ENCODE data around the gene ROR2.
A peak's percentile ranks its signal among the peaks of the same experiment; 100 is the strongest.

ROR2 gene

GRCh38 chr9:91921371-91921770 lies 28.7 kb downstream of the ROR2 start:
- Histone ChIP-seq H3K23ac (ENCODE audit: low read depth, low read length, poor library complexity) (no peak overlapping the region), H3K18ac (ENCODE audit: low read length) (no peak overlapping the region), H3K4ac (ENCODE audit: low read length) (no peak overlapping the region), H2AFZ (ENCODE audit: low read length) (no peak overlapping the region), H3K36me3 (replicated peaks in 1 of 2; ENCODE audit: control insufficient read depth in 2 of 2, insufficient read depth in 2 of 2, low read length in 2 of 2) (peaks cover 6 to 7% of the 10 kb centered on the region in 2 donors), H2BK15ac (ENCODE audit: low read length) (no peak overlapping the region), H3K9me3 (replicated peaks in 1 of 2; ENCODE audit: control insufficient read depth in 2 of 2, insufficient read depth in 1 of 2, low read depth in 1 of 2, low read length in 2 of 2) (no peaks in the 10 kb centered on the region), H2BK12ac (ENCODE audit: low read length) (no peak overlapping the region), H4K8ac (ENCODE audit: low read depth, low read length) (no peak overlapping the region), H3K4me3 (ENCODE audit: low read length in 2 of 2) (no peak overlapping the region), H3K27ac (replicated peaks; ENCODE audit: low read length) (no peak overlapping the region), H3K27me3 (ENCODE audit: control insufficient read depth in 3 of 3, insufficient read depth in 3 of 3, low read depth in 1 of 3, low read length in 3 of 3) (no peaks in the 10 kb centered on the region), H3K4me1 (ENCODE audit: control insufficient read depth in 2 of 2, insufficient read depth in 1 of 2, low read depth in 1 of 2, low read length in 2 of 2) (peaks cover 0 to 19% of the 10 kb centered on the region in 2 donors), H3K79me1 (ENCODE audit: low read depth, low read length) (peaks cover 3% of the 10 kb centered on the region), H4K91ac (ENCODE audit: low read depth, low read length, poor library complexity) (no peak overlapping the region), H3K4me2 (ENCODE audit: insufficient read depth, low read length, poor library complexity, severe bottlenecking) (no peak overlapping the region), H3K14ac (ENCODE audit: low read length) (no peak overlapping the region), H3K9ac (ENCODE audit: low read depth, low read length, poor library complexity) (no peak overlapping the region), H2BK5ac (ENCODE audit: low read length) (no peak overlapping the region), H2AK5ac (ENCODE audit: low read depth, low read length) (no peak overlapping the region), H2BK120ac (ENCODE audit: low read depth, low read length) (no peak overlapping the region)
- WGBS, 2 donors (ENCODE audit: extremely low coverage in 2 of 2, insufficient read length in 2 of 2, insufficient replicate concordance in 1 of 2): no CpG with 5 or more reads among the region's 9 CpGs
- no peak for DNase-seq (ENCODE audit: low spot score)

GRCh38 chr9:91920630-91921350 lies 29.2 kb downstream of the ROR2 start:
- DNase-seq (ENCODE audit: low spot score): no peak
- Histone ChIP-seq H3K4me3 (ENCODE audit: low read length in 2 of 2) (no peak overlapping the region), H3K36me3 (replicated peaks in 1 of 2; ENCODE audit: control insufficient read depth in 2 of 2, insufficient read depth in 2 of 2, low read length in 2 of 2) (peaks cover 6 to 8% of the 10 kb centered on the region in 2 donors), H2BK5ac (ENCODE audit: low read length) (no peak overlapping the region), H3K9ac (ENCODE audit: low read depth, low read length, poor library complexity) (no peak overlapping the region), H3K4me1 (ENCODE audit: control insufficient read depth in 2 of 2, insufficient read depth in 1 of 2, low read depth in 1 of 2, low read length in 2 of 2) (peaks cover 0 to 19% of the 10 kb centered on the region in 2 donors), H3K14ac (ENCODE audit: low read length) (no peak overlapping the region), H3K27ac (replicated peaks; ENCODE audit: low read length) (no peak overlapping the region), H3K27me3 (ENCODE audit: control insufficient read depth in 3 of 3, insufficient read depth in 3 of 3, low read depth in 1 of 3, low read length in 3 of 3) (no peaks in the 10 kb centered on the region), H3K4ac (ENCODE audit: low read length) (no peak overlapping the region), H2BK15ac (ENCODE audit: low read length) (no peak overlapping the region), H3K9me3 (replicated peaks in 1 of 2; ENCODE audit: control insufficient read depth in 2 of 2, insufficient read depth in 1 of 2, low read depth in 1 of 2, low read length in 2 of 2) (no peaks in the 10 kb centered on the region), H3K18ac (ENCODE audit: low read length) (peak overlapping the region; percentile 79), H2AFZ (ENCODE audit: low read length) (no peak overlapping the region), H2BK12ac (ENCODE audit: low read length) (no peak overlapping the region), H3K79me1 (ENCODE audit: low read depth, low read length) (peaks cover 3% of the 10 kb centered on the region), H3K23ac (ENCODE audit: low read depth, low read length, poor library complexity) (no peak overlapping the region), H2BK120ac (ENCODE audit: low read depth, low read length) (no peak overlapping the region), H2AK5ac (ENCODE audit: low read depth, low read length) (no peak overlapping the region), H3K4me2 (ENCODE audit: insufficient read depth, low read length, poor library complexity, severe bottlenecking) (no peak overlapping the region), H4K8ac (ENCODE audit: low read depth, low read length) (no peak overlapping the region), H4K91ac (ENCODE audit: low read depth, low read length, poor library complexity) (no peak overlapping the region)
- no CpG with 5 or more reads among the region's 6 CpGs for WGBS, 2 donors (ENCODE audit: extremely low coverage in 2 of 2, insufficient read length in 2 of 2, insufficient replicate concordance in 1 of 2)

GRCh38 chr9:91919621-91920020 lies 30.4 kb downstream of the ROR2 start:
- no peak overlapping the region for H3K9ac ChIP-seq (ENCODE audit: low read depth, low read length, poor library complexity)
- WGBS, 2 donors (ENCODE audit: extremely low coverage in 2 of 2, insufficient read length in 2 of 2, insufficient replicate concordance in 1 of 2): no CpG with 5 or more reads among the region's 5 CpGs
- H3K18ac ChIP-seq (ENCODE audit: low read length): no peak overlapping the region
- H3K4ac ChIP-seq (ENCODE audit: low read length): no peak overlapping the region
- no peak overlapping the region for H2BK120ac ChIP-seq (ENCODE audit: low read depth, low read length)
- no peaks in the 10 kb centered on the region for H3K9me3 ChIP-seq (replicated peaks in 1 of 2; ENCODE audit: control insufficient read depth in 2 of 2, insufficient read depth in 1 of 2, low read depth in 1 of 2, low read length in 2 of 2)
- no peak overlapping the region for H3K14ac ChIP-seq (ENCODE audit: low read length)
- no peak overlapping the region for H3K4me2 ChIP-seq (ENCODE audit: insufficient read depth, low read length, poor library complexity, severe bottlenecking)
- no peak overlapping the region for H3K27ac ChIP-seq (replicated peaks; ENCODE audit: low read length)
- no peak overlapping the region for H2BK15ac ChIP-seq (ENCODE audit: low read length)
- H3K23ac ChIP-seq (ENCODE audit: low read depth, low read length, poor library complexity): no peak overlapping the region
- no peak overlapping the region for H4K8ac ChIP-seq (ENCODE audit: low read depth, low read length)
- no peak for DNase-seq (ENCODE audit: low spot score)
- H2AK5ac ChIP-seq (ENCODE audit: low read depth, low read length): no peak overlapping the region
- peaks cover 0 to 19% of the 10 kb centered on the region in 2 donors for H3K4me1 ChIP-seq (ENCODE audit: control insufficient read depth in 2 of 2, insufficient read depth in 1 of 2, low read depth in 1 of 2, low read length in 2 of 2)
- H3K4me3 ChIP-seq (ENCODE audit: low read length in 2 of 2): no peak overlapping the region
- H2AFZ ChIP-seq (ENCODE audit: low read length): no peak overlapping the region
- no peaks in the 10 kb centered on the region for H3K27me3 ChIP-seq (ENCODE audit: control insufficient read depth in 3 of 3, insufficient read depth in 3 of 3, low read depth in 1 of 3, low read length in 3 of 3)
- no peaks in the 10 kb centered on the region for H3K79me1 ChIP-seq (ENCODE audit: low read depth, low read length)
- H2BK5ac ChIP-seq (ENCODE audit: low read length): no peak overlapping the region
- peaks cover 6 to 16% of the 10 kb centered on the region in 2 donors for H3K36me3 ChIP-seq (replicated peaks in 1 of 2; ENCODE audit: control insufficient read depth in 2 of 2, insufficient read depth in 2 of 2, low read length in 2 of 2)
- H2BK12ac ChIP-seq (ENCODE audit: low read length): no peak overlapping the region
- no peak overlapping the region for H4K91ac ChIP-seq (ENCODE audit: low read depth, low read length, poor library complexity)

GRCh38 chr9:91917436-91917835 lies 32.6 kb downstream of the ROR2 start:
- Histone ChIP-seq H2BK15ac (ENCODE audit: low read length) (no peak overlapping the region), H2BK12ac (ENCODE audit: low read length) (no peak overlapping the region)

More at GRCh38 chr9:91917436-91917835, 32.6 kb downstream of the ROR2 start:
- no peak overlapping the region for H3K27ac ChIP-seq (replicated peaks; ENCODE audit: low read length)
- H3K4me1 ChIP-seq (ENCODE audit: control insufficient read depth in 2 of 2, insufficient read depth in 1 of 2, low read depth in 1 of 2, low read length in 2 of 2): peaks cover 0 to 12% of the 10 kb centered on the region in 2 donors
- no peak overlapping the region for H3K4me2 ChIP-seq (ENCODE audit: insufficient read depth, low read length, poor library complexity, severe bottlenecking)
- H3K9me3 ChIP-seq (replicated peaks in 1 of 2; ENCODE audit: control insufficient read depth in 2 of 2, insufficient read depth in 1 of 2, low read depth in 1 of 2, low read length in 2 of 2): no peaks in the 10 kb centered on the region
- H3K18ac ChIP-seq (ENCODE audit: low read length): no peak overlapping the region
- no peak overlapping the region for H4K91ac ChIP-seq (ENCODE audit: low read depth, low read length, poor library complexity)
- WGBS, 2 donors (ENCODE audit: extremely low coverage in 2 of 2, insufficient read length in 2 of 2, insufficient replicate concordance in 1 of 2): no CpG with 5 or more reads among the region's 7 CpGs
- no peak overlapping the region for H2BK5ac ChIP-seq (ENCODE audit: low read length)
- H3K36me3 ChIP-seq (replicated peaks in 1 of 2; ENCODE audit: control insufficient read depth in 2 of 2, insufficient read depth in 2 of 2, low read length in 2 of 2): peaks cover 0 to 13% of the 10 kb centered on the region in 2 donors
- no peaks in the 10 kb centered on the region for H3K79me1 ChIP-seq (ENCODE audit: low read depth, low read length)
- no peak overlapping the region for H3K23ac ChIP-seq (ENCODE audit: low read depth, low read length, poor library complexity)
- H4K8ac ChIP-seq (ENCODE audit: low read depth, low read length): no peak overlapping the region
- H2AFZ ChIP-seq (ENCODE audit: low read length): no peak overlapping the region
- no peak overlapping the region for H3K4ac ChIP-seq (ENCODE audit: low read length)
- H2BK120ac ChIP-seq (ENCODE audit: low read depth, low read length): no peak overlapping the region
- no peaks in the 10 kb centered on the region for H3K27me3 ChIP-seq (ENCODE audit: control insufficient read depth in 3 of 3, insufficient read depth in 3 of 3, low read depth in 1 of 3, low read length in 3 of 3)
- H3K4me3 ChIP-seq (ENCODE audit: low read length in 2 of 2): no peak overlapping the region
- no peak overlapping the region for H3K9ac ChIP-seq (ENCODE audit: low read depth, low read length, poor library complexity)
- H3K14ac ChIP-seq (ENCODE audit: low read length): no peak overlapping the region
- H2AK5ac ChIP-seq (ENCODE audit: low read depth, low read length): no peak overlapping the region
- DNase-seq (ENCODE audit: low spot score): no peak
